Hepatocyte (in vitro differentiated cells): ENCODE results near the gene DOCK3.

ENCODE experiments used
- EZH2 ChIP-seq: fragments of 200-600 bp; sonication (generic); IDR thresholded peaks from 2 replicates; pipeline ENCODE4 v1.6.1; 2016; ENCODE audit warnings: antibody characterized with exemption, mild to moderate bottlenecking, borderline replicate concordance
- TF ChIP-seq, protein P1 (sequence below): fragments of 200-600 bp; sonication (generic); IDR thresholded peaks from 2 replicates; pipeline ENCODE4 v1.5.1; 2016; ENCODE audit warnings: antibody characterized with exemption, mild to moderate bottlenecking; ENCODE audit not compliant: poor library complexity

GRCh38 chr3:50649451-50649931 is 25.2 kb upstream of the DOCK3 start:
- TF ChIP-seq, protein P1, sequence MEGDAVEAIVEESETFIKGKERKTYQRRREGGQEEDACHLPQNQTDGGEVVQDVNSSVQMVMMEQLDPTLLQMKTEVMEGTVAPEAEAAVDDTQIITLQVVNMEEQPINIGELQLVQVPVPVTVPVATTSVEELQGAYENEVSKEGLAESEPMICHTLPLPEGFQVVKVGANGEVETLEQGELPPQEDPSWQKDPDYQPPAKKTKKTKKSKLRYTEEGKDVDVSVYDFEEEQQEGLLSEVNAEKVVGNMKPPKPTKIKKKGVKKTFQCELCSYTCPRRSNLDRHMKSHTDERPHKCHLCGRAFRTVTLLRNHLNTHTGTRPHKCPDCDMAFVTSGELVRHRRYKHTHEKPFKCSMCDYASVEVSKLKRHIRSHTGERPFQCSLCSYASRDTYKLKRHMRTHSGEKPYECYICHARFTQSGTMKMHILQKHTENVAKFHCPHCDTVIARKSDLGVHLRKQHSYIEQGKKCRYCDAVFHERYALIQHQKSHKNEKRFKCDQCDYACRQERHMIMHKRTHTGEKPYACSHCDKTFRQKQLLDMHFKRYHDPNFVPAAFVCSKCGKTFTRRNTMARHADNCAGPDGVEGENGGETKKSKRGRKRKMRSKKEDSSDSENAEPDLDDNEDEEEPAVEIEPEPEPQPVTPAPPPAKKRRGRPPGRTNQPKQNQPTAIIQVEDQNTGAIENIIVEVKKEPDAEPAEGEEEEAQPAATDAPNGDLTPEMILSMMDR: no peak
- TF ChIP-seq EZH2: no peak
